ENCODE results near the gene LAMA4. TPM values are rescaled to one million over a fixed set of nuclear protein-coding genes. Genes with fewer than 3 reads are reported as not detected.

LAMA4 gene
- total RNA-seq, 3 donors from 2014 or later, result 15.9 to 101 (median 37.0) TPM

GRCh38 chr6:112176175-112176574, 78.2 kb downstream of the LAMA4 start:
- DNase-seq (no peak), ATAC-seq (no peak)
- Histone ChIP-seq H3K9me3 (no peaks in the 10 kb centered on the region), H3K36me3 (ENCODE audit: low read depth) (no peaks in the 10 kb centered on the region), H3K4me3 (no peak overlapping the region), H3K4me1 (ENCODE audit: low read depth) (no peaks in the 10 kb centered on the region)
- intact Hi-C loops (cut with DNase I, micrococcal nuclease), result no loop called here
- TF ChIP-seq CTCF (IDR thresholded peaks at IDR 0.05), result no peak

GRCh38 chr6:112173221-112173804, 81.1 kb downstream of the LAMA4 start:
- DNase-seq, result no peak
- no peaks in the 10 kb centered on the region for H3K36me3 ChIP-seq (ENCODE audit: low read depth)
- ATAC-seq, result no peak

GRCh38 chr6:112172540-112172939, 81.8 kb downstream of the LAMA4 start:
- Histone ChIP-seq H3K4me1 (ENCODE audit: low read depth) (no peaks in the 10 kb centered on the region), H3K9me3 (no peaks in the 10 kb centered on the region), H3K36me3 (ENCODE audit: low read depth) (no peaks in the 10 kb centered on the region), H3K4me3 (no peak overlapping the region)
- intact Hi-C loops (cut with DNase I, micrococcal nuclease), result no loop called here
- ATAC-seq (no peak), DNase-seq (no peak)
- TF ChIP-seq CTCF (IDR thresholded peaks at IDR 0.05), result no peak

More at GRCh38 chr6:112173221-112173804, 81.1 kb downstream of the LAMA4 start:
- intact Hi-C loops (cut with DNase I, micrococcal nuclease), result no loop called here
- no peaks in the 10 kb centered on the region for H3K4me1 ChIP-seq (ENCODE audit: low read depth)
- TF ChIP-seq CTCF (IDR thresholded peaks at IDR 0.05), result no peak
- no peaks in the 10 kb centered on the region for H3K9me3 ChIP-seq
- H3K4me3 ChIP-seq, result no peak overlapping the region

- Histone ChIP-seq H3K36me3 (ENCODE audit: low read depth) (no peaks in the 10 kb centered on the region), H3K4me1 (ENCODE audit: low read depth) (no peaks in the 10 kb centered on the region), H3K4me3 (no peak overlapping the region), H3K9me3 (no peaks in the 10 kb centered on the region)
- ATAC-seq (no peak), DNase-seq (no peak)
- intact Hi-C loops (cut with DNase I, micrococcal nuclease), result no loop called here
- TF ChIP-seq CTCF (IDR thresholded peaks at IDR 0.05), result no peak
These were observed 84.8 kb downstream of the LAMA4 start for GRCh38 chr6:112169541-112169940.

GRCh38 chr6:112163295-112164257, 90.8 kb downstream of the LAMA4 start:
- TF ChIP-seq CTCF (IDR thresholded peaks at IDR 0.05), result peak; percentile 75
- intact Hi-C loops (cut with DNase I, micrococcal nuclease), result no loop called here
- ATAC-seq, result peak; percentile 90
- H3K9me3 ChIP-seq, result no peaks in the 10 kb centered on the region
- no peaks in the 10 kb centered on the region for H3K4me1 ChIP-seq (ENCODE audit: low read depth)
- H3K4me3 ChIP-seq, result no peak overlapping the region
- no peaks in the 10 kb centered on the region for H3K36me3 ChIP-seq (ENCODE audit: low read depth)
- peak; percentile 66 to 84 (median 77) for DNase-seq

All from mucosa of descending colon (tissue), 3 donors.